ENCODE measurements around the gene ACAA2.

ACAA2 gene

GRCh38 chr18:49752095-49752457, 61.3 kb downstream of the ACAA2 start:
- TF ChIP-seq, protein P1, sequence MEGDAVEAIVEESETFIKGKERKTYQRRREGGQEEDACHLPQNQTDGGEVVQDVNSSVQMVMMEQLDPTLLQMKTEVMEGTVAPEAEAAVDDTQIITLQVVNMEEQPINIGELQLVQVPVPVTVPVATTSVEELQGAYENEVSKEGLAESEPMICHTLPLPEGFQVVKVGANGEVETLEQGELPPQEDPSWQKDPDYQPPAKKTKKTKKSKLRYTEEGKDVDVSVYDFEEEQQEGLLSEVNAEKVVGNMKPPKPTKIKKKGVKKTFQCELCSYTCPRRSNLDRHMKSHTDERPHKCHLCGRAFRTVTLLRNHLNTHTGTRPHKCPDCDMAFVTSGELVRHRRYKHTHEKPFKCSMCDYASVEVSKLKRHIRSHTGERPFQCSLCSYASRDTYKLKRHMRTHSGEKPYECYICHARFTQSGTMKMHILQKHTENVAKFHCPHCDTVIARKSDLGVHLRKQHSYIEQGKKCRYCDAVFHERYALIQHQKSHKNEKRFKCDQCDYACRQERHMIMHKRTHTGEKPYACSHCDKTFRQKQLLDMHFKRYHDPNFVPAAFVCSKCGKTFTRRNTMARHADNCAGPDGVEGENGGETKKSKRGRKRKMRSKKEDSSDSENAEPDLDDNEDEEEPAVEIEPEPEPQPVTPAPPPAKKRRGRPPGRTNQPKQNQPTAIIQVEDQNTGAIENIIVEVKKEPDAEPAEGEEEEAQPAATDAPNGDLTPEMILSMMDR (IDR thresholded peaks at IDR 0.05; ENCODE audit: low read depth, low read length, missing control alignments) = no peak
- no peak for DNase-seq (ENCODE audit: extremely low read depth, low read depth)
- H3K4me3 ChIP-seq (replicated peaks; ENCODE audit: low read depth, low read length) = no peak overlapping the region

DNA sequence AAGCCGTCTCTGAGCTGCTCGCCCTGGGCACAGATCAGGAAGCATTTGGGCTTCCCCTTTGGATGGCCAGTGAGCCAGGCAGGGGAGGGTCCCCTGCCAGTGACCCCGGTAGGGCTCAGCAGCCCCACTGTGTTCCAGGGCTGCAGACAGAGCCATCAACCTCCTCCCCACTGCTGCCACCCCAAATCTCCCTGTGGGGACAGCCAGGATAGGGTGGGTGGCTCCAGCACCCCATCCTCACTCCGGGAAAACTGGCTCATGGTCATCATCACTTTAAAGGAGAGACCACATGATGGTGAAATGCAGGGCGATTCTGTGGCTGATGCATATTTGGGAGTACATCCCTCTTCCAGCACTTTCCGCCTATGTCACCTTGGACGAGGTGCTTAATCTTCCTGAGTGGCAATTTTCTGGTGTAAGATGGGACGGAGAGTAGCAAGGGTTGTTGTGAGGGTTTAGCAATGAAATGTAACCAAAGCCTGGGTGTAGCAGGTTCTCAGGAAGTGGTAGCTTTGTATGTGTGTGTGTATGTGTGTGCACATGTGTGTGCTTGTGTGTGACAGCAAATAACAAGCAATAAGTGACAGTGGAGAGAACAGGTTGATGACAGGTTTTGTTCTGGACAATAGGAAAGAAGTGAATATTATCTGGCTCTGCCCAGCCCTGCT, 61.8 kb downstream of the ACAA2 start:
- no peak overlapping the region for H3K4me3 ChIP-seq (replicated peaks; ENCODE audit: low read depth, low read length)
- TF ChIP-seq, protein P1 (IDR thresholded peaks at IDR 0.05; ENCODE audit: low read depth, low read length, missing control alignments) = no peak
- no peak for DNase-seq (ENCODE audit: extremely low read depth, low read depth)

DNA sequence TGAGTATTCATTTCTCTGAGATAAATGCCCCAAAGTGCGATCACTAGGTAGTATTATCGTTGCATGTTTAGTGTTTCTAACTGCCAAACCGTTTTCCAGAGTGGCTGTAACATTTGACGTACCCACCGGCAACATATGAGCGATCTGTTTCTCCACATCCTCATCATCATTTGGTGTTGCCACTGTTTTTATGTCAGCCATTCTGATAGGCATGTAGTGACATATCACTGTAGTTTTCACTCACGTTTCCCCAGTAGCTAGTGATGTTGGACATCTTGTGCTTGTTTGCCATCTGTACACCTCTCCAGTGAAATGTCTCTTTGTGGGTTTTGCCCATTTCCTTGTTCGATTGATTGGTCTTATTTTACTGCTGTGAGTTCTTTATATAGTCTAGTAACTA, 63.8 kb downstream of the ACAA2 start:
- no peak overlapping the region for H3K4me3 ChIP-seq (replicated peaks; ENCODE audit: low read depth, low read length)
- TF ChIP-seq, protein P1 (IDR thresholded peaks at IDR 0.05; ENCODE audit: low read depth, low read length, missing control alignments) = no peak
- no peak for DNase-seq (ENCODE audit: extremely low read depth, low read depth)

DNA sequence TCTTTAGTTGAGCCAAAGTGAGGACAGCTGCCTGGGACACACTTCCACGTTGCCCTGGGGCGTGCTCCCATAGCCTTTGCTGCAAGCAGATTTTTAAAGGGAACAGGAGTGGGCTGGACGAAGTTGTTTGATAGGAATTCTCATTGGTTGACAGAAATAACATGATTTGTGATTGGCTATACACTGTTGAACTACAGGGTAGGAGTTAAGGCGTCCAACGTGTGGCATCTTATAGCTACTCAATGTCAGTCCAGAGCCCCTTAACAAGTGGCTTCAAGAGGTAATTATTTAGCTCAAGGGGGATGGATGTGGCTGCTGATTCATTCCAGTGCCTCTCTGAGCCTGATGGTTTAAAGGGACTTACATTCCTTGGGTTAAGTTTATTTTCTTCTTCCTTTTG, 65.5 kb downstream of the ACAA2 start:
- no peak overlapping the region for H3K4me3 ChIP-seq (replicated peaks; ENCODE audit: low read depth, low read length)
- DNase-seq (ENCODE audit: extremely low read depth, low read depth) = peak; percentile 56
- TF ChIP-seq, protein P1 (IDR thresholded peaks at IDR 0.05; ENCODE audit: low read depth, low read length, missing control alignments) = no peak

DNA sequence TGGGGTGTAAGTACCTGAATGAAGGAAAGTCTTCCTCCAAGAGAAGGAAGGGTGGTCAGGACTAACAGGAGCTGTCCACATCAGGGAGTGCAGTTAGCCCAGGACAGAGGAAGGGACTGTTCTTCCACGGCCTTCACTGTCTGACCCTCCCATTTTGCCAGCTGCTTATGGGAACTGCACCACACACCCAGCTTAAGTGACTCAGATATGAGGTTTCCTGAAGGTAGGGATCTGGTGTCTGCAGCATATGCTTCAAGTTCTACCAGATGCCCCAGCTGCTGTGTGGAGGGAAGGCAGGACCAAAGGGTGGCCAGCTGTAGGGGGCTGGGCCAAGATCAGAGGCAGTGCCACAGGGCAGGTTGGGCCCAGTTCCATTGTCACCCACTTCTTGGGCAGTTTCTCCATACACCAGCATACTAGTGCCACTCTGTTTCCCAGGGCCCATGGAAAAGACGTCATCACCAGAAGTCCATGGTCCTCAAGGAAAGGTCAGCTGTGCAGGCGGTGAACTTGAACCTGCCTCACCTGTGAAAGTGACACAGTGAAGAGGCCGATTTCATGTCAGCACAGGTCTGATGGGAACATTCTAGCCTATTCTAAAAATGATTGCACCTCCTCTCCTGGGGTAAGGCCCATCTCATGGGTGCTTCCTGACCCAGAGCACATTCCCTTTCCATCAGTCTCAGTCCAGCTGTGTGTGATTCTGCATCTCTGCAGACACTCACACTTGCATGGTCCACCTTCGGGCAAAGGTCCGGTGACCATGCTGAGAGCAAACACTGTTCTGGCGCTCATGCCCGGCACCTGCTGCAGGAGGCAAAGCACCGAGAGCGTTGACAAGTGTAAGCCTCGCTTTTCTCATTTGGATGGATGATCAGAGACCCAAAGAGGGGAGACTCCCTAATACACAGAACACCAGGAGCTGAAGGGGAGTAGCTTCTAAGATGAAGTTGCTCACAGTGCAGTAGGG, 68.0 kb downstream of the ACAA2 start:
- no peak overlapping the region for H3K4me3 ChIP-seq (replicated peaks; ENCODE audit: low read depth, low read length)
- TF ChIP-seq, protein P1 (IDR thresholded peaks at IDR 0.05; ENCODE audit: low read depth, low read length, missing control alignments) = no peak
- DNase-seq (ENCODE audit: extremely low read depth, low read depth) = peak; percentile 40

DNA sequence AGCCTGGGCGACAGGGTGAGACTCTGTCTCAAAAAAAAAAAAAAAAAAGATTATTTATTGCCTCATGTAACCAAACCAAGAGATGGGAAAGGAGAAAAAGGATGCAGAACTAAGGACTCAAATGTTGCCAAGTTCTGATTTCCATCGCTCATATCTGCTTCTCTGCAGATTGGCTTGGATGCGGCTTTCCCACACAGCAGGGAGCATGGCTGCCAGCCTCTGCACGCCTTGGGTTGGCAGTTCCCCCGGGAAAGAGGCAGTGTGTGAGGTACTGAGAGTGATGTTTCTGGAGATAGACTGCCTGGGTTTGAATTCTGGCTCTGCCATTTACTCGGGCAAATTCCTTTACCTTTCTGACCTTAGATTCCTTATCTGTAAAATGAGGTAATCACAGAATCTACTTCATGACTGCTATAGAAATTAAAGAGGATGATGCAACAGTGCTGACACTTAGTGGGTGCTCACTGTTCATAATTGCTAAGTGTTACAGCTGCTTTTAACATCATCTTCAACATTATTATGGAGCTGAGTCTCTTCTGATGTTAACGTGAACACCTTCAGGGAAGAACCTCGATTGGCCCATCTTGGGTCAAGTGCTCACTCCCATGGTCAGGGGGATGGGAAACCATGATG, 68.8 kb downstream of the ACAA2 start:
- TF ChIP-seq, protein P1 (IDR thresholded peaks at IDR 0.05; ENCODE audit: low read depth, low read length, missing control alignments) = no peak
- DNase-seq (ENCODE audit: extremely low read depth, low read depth) = no peak
- no peak overlapping the region for H3K4me3 ChIP-seq (replicated peaks; ENCODE audit: low read depth, low read length)

Measured in HFF-Myc (cell line).